Endothelial cell of umbilical vein (primary cell): ENCODE data around the gene FAXDC2.

Experiments
- CTCF ChIP-seq, 2 donors: IDR thresholded peaks; 1 replicate in 1 of 2; 2 replicates in 1 of 2; pipeline ENCODE4 v1.5.1; 2011; ENCODE audit warnings: low read length in 2 of 2, mild to moderate bottlenecking in 2 of 2, moderate library complexity in 2 of 2, control low read depth in 1 of 2, inconsistent platforms in 1 of 2, low read depth in 1 of 2; ENCODE audit not compliant: insufficient read depth in 1 of 2; ENCODE audit errors: extremely low read depth in 1 of 2
- EZH2 ChIP-seq: IDR thresholded peaks from 2 replicates; pipeline ENCODE4 v1.6.1; 2012; ENCODE audit warnings: borderline replicate concordance, low read depth, mild to moderate bottlenecking, moderate library complexity, low read length, inconsistent platforms; ENCODE audit not compliant: severe bottlenecking
- MAX ChIP-seq: IDR thresholded peaks from 2 replicates; pipeline ENCODE4 v1.6.1; 2011; ENCODE audit not compliant: insufficient read depth, insufficient read length
- MYC ChIP-seq: IDR thresholded peaks from one replicate; pipeline ENCODE4 v1.6.1; 2011; ENCODE audit warnings: mild to moderate bottlenecking, low read depth, low read length
- POLR2A ChIP-seq: IDR thresholded peaks from 2 replicates; pipeline ENCODE4 v1.6.1; 2012; ENCODE audit warnings: low read depth, mild to moderate bottlenecking, control low read depth, low read length
- POLR2AphosphoS5 ChIP-seq: IDR thresholded peaks from 2 replicates; pipeline ENCODE4 v1.6.1; 2012; ENCODE audit warnings: low read depth, mild to moderate bottlenecking, control low read depth, low read length, moderate library complexity; ENCODE audit not compliant: insufficient read depth

GRCh38 chr5:154858972-154859871, 8.8 kb upstream of the FAXDC2 start:
- no peak for TF ChIP-seq CTCF (IDR thresholded peaks at IDR 0.05; ENCODE audit: extremely low read depth in 1 of 2, insufficient read depth in 1 of 2, low read depth in 1 of 2, low read length in 2 of 2)
- TF ChIP-seq EZH2, result no peak
- no peak for TF ChIP-seq POLR2AphosphoS5
- no peak for TF ChIP-seq POLR2A
- no peak for TF ChIP-seq MYC
- no peak for TF ChIP-seq MAX
